ENCODE measurements around the gene BTG4.

The BTG4 gene

DNA sequence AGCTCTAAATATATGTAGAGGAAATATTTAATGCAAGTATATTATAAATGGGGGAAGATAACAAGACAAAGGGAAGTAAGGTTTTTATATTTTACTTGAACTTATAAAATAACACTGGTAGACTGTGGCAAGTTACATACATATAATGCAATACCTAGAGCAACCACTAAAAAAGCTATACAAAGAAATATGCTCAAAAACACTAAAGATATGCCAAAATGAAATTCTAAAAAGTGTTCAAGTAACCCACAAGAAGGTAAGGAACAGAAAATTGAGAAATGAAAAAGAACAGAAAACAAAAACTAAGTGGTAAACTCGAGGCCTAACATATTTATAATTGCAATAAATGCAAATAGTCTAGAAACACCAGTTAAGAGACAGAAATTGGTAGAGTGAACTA lies 32.5 kb downstream of the BTG4 start:
- DNase-seq: no peak

DNA sequence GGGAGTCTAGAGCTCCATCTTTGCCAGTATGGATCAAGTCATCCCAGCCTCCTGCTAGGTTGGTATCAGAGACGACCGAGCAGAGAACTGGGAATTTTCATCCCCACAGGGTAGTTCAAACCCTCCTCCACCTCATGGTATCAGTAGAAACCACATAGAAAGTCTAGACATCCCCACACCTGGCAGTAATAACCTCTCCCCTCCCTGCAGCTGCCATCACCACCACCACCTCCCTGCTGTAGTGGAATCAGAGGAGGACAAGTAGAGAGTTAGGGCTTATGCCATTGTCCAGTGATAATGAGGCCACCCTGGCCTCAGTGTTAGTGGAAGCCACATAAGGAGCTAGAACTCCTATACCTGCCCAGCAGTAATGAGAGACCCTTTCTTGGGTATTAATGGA lies 34.3 kb downstream of the BTG4 start:
- DNase-seq: no peak

DNA sequence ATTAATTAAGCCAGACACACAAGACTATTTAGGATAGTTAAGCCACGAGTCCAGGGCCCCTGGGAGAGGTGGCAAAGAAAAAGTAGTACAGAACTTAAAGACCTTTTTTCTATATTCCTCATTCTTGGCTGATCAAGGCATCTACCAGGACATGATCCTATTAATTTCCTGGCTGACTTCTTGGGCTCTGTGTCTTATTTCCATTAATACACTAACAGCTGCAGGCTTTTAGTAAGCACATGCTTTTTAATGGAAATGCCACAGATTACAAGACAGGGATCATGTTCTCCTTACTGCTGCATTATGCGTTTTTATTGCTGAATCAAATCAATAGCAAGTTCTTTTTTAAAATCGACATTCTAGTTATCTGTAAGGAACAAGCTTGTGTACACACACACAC lies 35.2 kb downstream of the BTG4 start:
- no peak for DNase-seq

DNA sequence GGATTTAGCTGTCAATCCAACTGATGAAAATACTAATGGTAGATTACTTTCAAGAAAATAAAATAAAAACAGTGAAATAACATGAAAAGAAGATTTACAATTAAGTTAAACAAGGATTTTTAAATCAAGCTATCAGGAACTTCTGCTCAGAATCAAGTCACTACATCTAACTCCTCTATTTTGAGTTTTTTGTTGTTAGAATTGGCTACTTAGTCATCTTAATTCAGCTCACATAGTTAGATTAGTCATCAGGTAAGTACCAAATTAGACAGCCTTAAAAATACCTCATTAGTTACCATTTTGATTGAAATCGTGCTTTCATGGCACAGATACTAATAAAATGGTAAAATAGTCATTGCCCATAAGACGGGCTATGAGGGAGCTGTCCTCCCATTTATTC lies 35.8 kb downstream of the BTG4 start:
- DNase-seq: peak; percentile 32

DNA sequence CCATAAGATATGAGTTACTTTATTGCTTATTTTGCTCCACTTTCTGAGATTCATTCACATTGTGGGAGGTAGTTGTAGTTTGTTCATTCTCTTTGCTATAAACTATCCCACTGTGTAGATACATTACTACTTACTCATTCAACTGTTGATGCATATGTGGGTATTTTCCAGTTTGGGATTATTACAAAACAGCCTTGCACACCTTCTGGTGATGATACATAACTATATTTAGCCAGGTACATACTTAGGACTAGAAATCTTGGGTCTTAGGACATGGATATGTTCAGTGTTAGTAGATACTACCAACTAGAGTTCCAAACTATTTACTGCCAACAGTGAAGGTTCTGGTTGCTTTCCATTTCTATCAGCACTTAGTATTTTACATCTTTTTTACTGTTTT lies 37.8 kb downstream of the BTG4 start:
- DNase-seq: no peak

DNA sequence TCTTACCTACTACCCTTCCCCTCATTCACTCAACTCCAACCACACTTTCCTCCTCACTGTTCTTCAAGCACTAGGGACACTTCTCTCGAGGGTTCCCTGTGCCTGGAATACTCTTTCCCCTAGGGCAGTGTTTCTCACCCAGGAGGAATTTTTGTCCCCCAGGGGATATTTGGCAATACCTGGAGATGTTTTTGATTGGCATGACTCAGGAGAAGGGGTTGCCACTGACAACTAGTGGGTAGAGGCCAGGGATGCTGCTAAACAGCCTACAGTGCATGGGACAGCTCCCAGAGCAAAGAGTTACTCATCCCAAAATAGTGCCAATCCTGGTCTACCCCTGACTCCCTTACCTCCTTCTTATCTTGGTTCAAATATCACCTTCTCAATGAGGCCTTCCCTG lies 40.0 kb downstream of the BTG4 start:
- DNase-seq: no peak

DNA sequence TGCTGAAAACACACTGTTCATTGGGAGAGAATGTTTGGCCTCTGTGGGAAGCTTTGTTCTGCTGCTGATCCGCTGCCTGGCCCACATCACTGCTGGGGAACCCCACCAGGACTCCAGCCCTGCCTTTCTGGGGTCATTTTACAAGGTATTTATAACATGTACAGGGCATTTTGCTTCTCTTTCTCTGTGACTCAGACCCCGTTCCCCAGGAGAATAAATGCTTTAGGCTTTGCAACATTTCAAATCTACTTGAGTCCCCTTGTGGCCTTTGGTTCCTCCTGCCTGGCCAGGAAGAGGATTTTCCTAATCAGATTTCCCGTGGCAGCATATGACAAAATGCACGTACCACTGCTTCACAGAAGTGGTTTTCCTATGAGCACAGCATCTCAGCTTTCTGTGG lies 43.0 kb downstream of the BTG4 start:
- DNase-seq: no peak

DNA sequence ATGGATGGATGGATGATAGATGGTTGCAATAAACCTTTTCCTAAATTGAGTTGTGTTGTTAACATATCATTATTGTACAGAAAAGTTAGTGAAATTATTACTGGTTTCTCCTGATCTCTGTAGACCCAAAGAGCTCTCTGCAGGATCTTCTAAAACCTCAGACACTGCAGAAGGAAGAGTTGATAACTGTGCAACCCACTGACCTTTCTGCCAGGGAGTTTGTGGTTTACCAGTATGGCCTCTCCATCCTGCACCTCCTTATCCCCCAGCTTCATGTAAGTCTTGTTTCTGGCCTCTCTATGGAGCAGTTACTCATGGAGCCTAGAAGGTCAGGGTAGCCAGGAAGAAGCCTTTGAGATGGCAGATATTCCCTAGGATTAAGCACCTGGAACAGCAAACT lies 45.6 kb downstream of the BTG4 start:
- no peak for DNase-seq

DNA sequence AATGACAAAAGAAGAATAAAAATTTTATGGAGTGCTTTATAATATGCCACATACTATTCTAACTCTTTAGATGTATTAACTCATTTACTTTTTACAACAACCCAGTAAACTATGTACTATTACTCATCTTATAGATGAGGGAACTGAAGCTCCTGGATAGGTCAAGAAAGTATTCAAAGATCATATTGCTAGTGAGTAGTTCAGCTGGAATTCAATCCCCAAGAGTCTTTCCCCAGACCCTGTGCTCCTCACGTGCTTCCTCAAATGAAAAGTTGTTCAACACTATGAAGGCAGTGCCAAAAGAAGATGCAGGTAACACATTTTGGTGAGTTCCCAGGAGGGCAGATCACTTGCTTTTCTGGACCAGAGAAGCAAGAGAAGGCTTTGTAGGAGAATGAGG lies 46.8 kb downstream of the BTG4 start:
- DNase-seq: peak; percentile 84

DNA sequence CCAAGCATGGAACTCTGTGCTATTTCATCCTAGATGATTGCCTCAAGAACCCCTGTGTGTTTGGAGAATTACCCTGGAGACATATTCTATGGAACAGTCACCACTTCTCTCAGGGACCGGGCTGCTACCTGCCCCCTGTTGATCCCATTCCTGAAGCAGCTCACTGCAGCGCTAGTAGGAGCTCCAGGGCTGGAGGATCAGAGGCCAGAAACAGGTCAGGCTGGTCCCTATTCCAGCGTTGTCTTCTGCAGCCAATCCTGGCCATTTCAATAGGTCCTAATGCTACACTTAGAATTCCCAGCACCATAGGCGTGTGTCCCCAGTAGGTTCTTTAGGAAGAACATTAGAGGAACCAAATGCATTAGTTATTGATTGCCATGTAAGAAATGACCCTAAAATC lies 48.9 kb downstream of the BTG4 start:
- DNase-seq: no peak

DNA sequence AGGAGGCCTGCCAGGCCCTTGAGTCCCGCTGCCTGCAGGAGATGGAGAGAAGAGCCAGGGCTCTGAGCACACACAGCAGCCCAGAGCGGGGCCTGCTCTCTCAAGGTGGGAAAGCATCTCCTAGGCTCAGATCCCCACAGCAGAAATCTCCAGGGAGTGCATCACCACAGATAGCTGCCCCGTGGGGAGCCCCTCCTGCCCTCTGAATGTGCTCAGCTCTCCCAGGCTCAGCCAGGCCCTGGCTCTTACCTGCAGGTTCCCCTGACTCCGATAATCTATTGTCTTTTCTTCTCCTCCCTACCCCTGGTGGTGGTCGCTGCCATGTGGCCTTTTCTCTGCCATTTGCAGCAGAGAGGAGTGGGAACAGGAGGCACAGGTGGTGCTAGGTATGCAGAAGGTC lies 49.9 kb downstream of the BTG4 start:
- no peak for DNase-seq

DNA sequence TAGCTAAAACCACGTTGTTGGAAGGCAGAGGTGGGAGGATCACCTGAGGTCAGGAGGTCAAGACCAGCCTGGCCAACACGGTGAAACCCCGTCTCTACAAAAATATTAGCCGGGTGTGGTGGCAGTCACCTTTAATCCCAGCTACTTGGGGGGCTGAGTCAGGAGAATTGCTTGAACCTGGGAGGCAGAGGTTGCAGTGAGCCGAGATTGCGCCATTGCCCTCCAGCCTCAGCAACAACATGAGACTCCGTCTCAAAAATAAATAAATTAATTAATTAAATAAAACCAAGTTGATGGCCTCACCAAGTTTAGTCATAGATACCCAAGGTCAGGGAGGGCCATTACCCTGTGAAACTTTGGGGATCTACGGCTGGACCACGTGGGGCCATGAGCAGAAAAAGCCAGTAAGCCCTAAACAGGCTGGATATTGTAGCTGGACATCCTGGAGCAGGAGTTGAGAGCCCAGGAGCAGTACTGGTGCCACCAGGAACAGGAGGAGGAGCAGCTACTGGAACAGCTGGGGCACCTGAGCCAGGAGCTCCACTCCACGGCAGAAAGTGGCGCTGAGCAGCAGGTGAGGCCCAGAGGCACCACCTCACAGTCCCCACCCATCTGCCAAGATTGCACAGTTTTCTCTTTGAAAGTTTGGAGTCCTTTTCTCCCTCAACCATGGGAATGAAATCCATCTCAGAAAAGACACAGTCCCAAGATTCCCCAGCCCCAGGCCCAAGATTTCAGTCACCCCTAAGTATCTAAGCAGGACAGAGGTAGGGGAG lies 50.5 kb downstream of the BTG4 start:
- no peak for DNase-seq

DNA sequence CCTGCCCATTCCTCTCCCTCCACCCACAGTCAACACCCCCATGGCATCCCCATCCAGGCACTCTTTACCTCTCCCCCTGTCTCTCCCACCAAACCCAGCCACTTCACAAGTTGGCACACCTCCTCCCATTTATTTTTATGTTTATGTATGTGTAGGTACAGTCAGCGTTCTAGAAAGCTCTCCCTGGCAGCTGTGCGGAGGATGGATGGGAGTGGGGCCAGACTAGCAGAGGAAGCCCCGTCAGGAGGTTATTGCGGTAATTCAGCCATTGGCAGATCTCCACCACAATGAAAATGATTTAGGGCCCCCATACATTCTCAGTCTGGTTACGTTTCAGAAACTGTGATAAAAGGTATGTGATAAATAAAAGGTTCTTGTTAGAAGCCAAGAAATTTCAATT lies 51.3 kb downstream of the BTG4 start:
- no peak for DNase-seq

DNA sequence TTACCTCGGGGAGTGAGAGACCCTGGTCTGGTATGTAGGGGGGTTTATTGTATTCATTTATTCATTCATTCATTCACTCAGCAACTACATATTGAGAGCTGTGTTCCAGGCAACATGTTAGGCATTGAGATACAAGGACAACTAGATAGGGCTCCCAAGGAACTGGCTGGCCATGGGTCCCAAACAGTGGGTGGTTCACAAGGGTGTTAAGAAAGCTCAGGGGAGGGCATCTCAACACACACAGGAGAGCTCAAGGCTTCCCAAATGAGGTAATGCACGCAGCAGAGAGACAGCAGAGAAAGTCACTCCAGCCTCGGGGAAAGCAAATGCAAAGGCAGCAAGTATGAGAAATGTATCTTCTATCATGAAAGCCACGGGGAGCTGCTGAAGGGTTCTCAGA lies 51.8 kb downstream of the BTG4 start:
- DNase-seq: no peak

DNA sequence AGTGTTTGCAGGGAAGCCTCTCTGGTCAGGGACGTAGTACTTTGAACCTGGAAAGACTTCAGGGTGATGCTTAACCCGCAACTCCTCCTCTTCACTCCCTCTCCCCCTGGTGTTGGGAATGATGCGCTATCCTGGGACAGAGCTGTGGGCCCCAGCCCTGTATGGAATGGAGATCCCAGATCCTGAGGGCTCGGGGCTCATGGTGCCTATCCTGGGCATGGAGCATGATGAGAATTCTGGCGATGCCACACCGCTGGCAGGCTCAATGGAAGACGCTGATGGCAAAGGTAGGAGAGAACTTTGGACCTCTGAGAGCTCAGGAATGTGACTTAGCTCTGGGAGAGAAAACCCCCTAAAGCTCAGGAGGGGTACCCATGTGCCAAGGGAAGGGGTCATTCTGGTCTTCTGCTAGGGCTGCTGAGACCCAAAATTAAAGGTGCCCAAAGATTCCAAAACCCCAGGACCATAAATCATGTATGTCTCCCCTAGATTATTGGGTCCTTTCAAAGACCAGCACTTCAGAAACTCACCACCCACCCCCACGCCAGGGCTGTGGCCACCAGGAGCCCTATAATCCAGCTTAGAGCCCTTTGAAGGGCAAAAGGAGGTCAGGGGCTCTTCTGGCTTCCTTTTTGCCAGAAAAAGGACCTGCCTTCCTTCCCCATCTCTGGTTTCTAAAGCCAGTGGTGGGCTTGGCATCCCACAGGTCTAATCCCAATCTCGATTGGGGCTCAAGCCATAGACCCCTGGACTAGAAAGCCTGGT lies 52.5 kb downstream of the BTG4 start:
- no peak for DNase-seq

DNA sequence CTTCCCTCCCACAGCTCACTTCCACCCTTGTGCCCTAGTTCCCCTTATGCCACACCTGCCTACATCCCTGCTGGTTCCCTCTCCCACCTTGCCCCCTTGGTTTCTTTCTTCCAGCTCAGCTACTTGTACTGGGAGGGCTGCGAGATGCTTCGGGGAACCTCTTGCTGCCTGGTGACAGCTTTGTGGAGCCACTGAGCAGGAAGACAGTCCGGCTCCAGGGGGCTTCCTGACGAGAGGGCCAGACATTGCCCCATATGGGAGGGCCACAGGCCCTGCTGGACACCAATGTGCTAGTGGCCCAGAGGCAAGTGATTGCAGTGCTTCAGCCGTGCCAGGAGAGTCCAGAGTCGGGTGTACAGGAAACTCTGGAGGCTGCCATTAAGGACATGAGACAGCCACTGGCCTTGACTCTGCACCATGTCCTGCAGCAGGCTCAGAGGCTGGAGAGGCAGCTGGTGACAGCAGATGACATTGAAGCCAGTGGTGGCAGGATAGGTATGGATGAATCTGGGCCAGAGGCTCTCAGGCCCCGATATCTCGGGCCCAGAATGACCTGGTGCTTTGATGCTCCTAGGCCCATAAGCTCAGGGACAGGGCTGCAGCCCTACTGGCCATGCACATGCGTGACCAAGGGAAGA lies 54.3 kb downstream of the BTG4 start:
- DNase-seq: no peak

DNA sequence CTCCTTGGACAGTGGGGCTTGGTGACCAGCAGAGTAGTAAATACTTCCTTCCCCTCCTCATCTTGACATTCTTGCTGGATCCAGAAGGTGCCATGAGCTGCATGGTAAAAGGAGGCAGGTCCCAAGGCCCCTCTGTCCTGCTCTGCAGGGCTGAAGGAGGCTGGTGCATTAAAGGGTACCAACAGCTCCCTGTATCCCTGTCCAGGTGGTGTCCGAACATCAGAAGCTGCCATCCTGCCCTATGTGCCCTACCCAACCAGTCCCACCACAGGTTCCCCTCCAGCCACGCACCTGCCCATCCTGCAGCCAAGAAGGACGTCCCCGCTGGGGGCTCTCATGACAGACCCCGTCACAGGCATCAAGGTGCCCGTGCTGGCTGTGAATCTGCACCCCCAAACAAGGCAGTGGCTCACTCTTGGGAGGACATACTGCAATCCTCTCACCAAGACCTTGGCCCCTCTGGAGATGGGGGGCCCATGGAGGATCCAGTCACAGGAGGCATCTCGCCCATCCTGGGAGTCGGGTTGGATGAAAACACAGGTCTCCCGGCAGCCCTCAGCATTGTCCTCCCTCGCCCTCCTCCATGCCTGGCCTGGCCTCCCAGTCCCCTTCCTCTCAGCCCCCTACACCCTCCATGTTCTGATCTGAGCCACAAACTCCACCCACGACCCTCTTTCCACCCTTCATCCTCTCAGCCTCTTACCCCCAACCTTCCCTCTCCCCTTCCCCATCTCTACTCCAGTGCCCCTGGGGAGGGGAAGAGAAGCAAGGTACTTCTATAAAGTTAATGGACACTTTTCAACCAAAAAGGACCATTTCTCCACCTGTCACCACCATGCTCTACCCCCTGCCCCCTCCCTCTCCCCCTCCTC lies 55.1 kb downstream of the BTG4 start:
- DNase-seq: no peak

DNA sequence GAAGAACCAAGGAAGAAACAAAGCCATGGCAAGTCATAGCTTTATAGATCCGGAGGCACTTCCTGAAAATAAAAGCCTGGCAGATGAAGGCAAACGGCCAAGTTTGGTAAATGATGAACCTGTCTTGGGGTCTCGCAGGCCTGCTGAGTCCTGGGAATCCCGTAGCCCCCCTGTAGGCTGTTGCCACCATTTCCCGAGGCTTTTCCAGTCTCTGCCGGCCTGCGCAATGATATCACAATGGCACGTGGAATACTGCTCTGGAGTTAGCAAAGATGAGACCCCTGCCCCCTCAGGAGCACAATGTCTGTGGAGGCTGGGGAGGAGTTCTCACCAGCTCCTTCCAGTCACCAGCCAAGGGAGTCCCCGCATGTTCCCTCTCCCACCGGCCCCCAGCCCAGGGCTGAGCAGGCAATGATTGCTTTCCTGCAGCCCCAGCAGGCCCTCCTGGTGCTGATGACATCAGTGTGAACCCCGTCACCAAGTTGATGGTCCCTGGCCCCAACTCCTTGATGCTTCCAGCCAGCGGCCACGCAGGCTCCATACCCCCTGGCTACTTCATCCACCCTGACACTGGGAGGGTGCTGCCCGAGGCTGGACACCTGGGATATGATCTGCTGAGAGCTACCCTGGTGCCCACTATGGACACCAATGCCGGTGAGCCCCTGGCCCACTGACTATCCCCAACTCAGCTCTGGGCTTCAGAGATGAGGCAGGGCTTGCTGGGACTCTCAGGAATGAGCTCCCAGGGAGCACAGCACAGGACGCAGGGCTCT lies 55.9 kb downstream of the BTG4 start:
- DNase-seq: no peak

DNA sequence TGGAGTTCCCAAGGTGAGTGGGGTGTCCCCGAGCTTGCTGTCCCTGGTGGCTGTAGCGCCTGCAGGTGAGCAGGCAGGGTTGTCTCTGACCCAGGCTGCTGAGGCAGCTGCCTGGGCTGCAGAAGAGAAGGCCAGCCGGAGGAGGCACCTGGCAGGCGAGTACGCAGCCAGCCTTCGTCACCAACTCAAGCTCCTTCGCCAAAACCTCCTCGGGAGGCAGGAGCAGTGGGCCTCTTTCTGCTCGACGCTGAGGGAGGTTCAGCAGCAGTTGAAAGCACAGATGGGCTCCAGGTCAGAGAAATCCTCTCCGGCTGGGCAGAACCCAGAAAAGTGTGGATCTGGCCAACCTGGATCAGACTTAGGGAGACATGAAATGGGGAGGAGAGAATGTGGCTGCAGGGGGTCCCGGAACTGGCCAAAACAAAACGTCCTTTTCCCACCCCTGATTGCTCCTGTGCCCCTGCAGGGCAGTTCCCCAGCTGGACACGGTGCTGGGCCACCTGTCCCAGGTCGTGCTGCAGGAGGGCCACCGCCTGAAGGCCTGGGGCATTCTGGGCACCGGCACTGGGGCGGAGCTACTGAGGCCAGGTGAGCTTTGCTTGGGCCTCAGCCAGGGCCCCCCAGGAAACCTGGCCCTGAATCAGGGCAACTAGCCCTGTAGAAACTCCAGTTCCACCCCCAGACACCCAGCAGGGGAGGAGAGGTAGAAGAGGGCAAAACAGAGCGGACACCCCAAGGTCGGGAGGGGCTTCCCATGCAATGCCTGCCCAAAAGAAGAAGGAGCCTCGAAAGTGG lies 56.7 kb downstream of the BTG4 start:
- no peak for DNase-seq

DNA sequence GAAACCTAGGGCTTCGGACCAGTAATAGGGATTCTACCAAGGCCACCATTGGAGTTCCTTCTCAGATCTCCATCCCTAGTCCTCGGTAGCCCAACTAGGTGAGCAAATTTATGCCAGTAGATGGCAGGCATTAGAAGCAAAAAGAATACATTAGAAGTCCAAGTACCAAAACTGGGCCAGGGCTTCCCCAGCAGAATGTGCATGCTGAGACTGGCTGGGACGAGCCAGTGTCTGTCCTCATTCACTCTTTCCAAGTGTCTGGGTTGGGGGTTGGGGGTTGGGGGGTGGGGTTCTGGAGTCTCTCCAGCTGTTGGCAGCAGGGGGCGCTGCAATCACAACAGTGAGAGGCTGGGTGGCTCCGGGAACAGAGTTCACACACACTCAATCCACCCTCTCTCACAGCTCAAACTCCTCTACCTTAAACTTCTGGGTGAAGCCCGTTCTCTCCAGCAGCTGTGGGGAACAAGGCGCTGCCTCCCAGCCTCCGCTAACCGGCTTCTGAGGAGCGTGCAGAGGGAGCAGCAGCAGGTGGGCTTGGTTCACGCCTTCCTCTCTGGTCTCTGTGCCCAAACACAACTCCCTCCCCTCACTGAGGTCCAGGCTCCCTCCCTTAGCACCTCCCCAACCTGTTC lies 57.5 kb downstream of the BTG4 start:
- peak; percentile 72 for DNase-seq

All from HCEC 1CT (cell line).